ENCODE results near the gene NCKAP5.

The NCKAP5 gene

DNA sequence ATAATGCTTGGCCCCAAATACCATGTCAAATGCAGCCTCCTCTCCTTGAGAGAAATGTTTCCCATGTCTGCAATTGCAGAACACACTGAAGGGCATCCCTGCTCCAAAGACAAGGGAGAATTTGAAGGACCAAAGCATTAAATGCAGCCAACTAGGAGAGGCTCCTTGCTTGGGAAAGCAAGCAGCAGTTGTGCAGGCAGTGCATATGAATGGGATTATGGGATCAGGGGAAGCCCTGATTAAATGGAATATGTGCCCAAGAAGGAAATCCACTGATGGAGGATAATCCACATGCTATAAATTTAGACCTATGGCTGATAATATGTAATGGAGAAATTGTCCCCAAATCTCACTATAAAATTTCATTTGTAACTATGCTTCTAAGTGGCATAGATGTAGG is 116.1 kb downstream of the NCKAP5 start:
- TF ChIP-seq BHLHE40 (IDR thresholded peaks at IDR 0.05; ENCODE audit: borderline replicate concordance) (no peak), HDGF (IDR thresholded peaks at IDR 0.05; ENCODE audit: borderline replicate concordance) (no peak), NFRKB (IDR thresholded peaks at IDR 0.05) (no peak), TARDBP (IDR thresholded peaks at IDR 0.05) (no peak), ZNF384 (IDR thresholded peaks at IDR 0.05) (no peak), SP1 (IDR thresholded peaks at IDR 0.05) (no peak), LEF1 (IDR thresholded peaks at IDR 0.05; ENCODE audit: borderline replicate concordance) (no peak), FOXA1 (IDR thresholded peaks at IDR 0.05) (no peak)
- no peak for DNase-seq (ENCODE audit: extremely low spot score)
- CTCF ChIA-PET = no interaction called here
- POLR2A ChIA-PET = no interaction called here

DNA sequence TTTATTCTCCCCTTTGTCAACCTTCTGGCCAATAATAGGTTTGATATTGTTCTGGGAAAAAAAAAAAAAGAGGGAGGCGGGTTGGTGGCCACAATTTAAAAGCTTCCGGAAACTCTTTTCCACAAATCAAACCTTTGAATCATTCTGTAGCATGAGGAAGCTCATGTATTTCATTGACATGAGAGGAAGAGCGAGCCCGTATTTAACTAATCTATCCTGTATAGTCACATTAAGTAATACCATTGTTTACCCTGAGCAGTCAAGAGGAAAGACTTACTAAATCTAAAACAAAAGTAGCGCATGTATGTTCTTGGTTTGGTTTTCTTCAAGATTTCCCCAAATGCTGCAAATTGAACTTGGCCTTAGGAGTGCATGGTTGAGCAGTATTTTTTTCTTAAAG is 120.1 kb downstream of the NCKAP5 start:
- TF ChIP-seq L3MBTL2 (conservative IDR thresholded peaks at IDR 0.05) (no peak), BHLHE40 (IDR thresholded peaks at IDR 0.05; ENCODE audit: borderline replicate concordance) (no peak), ARNT (IDR thresholded peaks at IDR 0.05) (no peak), NFRKB (IDR thresholded peaks at IDR 0.05) (no peak), FOXA1 (IDR thresholded peaks at IDR 0.05) (no peak), ELF4 (IDR thresholded peaks at IDR 0.05) (no peak), TARDBP (IDR thresholded peaks at IDR 0.05) (no peak), SUZ12 (IDR thresholded peaks at IDR 0.05) (no peak), SP1 (IDR thresholded peaks at IDR 0.05) (no peak), HDGF (IDR thresholded peaks at IDR 0.05; ENCODE audit: borderline replicate concordance) (no peak), CTBP1 (IDR thresholded peaks at IDR 0.05; ENCODE audit: borderline replicate concordance) (no peak), LEF1 (IDR thresholded peaks at IDR 0.05; ENCODE audit: borderline replicate concordance) (no peak)
- POLR2A ChIA-PET = no interaction called here
- DNase-seq (ENCODE audit: extremely low spot score) = no peak
- CTCF ChIA-PET = no interaction called here

DNA sequence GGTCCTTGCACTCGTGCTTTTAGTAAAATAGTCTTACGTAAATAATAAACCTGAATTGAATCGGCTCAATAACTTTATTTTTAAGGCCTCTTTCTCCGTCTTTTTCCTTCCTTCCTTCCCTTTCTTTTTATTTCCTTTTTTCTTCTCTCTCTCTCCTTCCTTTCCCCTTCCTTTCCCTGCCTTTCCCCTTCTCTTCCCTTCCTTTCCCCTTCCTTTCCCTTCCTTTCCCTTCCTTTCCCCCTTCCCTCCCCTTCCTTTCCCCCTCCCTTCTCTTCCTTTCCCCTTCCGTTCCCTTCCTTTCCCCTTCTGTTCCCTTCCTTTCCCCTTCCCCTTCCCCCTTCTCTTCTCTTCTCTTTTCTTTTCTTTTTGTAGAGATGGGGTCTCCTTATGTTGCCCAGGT is 121.0 kb downstream of the NCKAP5 start:
- ChIA-PET CTCF (no interaction called here), POLR2A (no interaction called here)
- TF ChIP-seq NFRKB (IDR thresholded peaks at IDR 0.05) = no peak
- TF ChIP-seq SUZ12 (IDR thresholded peaks at IDR 0.05) = no peak
- DNase-seq (ENCODE audit: extremely low spot score) = no peak

DNA sequence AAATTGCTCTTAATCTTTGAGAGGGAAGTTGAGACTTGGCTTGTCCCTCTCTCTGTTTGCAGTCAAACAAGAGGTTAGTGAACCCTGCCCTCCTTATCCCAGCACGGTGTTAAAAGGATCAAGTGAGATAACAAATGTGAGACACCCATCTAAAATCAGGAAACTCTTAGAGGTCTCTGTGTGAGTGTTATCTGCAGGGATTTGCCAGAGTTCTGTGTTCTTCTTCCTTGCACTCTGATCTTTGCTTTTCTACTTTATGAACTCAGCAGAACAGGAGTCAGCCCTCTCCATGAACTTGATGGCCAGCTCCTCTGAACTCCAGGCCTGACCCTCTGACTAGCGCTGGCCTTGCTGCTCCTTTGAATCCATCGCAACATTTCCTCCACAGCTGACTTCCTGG is 123.8 kb downstream of the NCKAP5 start:
- no peak for DNase-seq (ENCODE audit: extremely low spot score)
- POLR2A ChIA-PET = no interaction called here
- no peak for TF ChIP-seq SP1 (IDR thresholded peaks at IDR 0.05)
- TF ChIP-seq, protein P1, sequence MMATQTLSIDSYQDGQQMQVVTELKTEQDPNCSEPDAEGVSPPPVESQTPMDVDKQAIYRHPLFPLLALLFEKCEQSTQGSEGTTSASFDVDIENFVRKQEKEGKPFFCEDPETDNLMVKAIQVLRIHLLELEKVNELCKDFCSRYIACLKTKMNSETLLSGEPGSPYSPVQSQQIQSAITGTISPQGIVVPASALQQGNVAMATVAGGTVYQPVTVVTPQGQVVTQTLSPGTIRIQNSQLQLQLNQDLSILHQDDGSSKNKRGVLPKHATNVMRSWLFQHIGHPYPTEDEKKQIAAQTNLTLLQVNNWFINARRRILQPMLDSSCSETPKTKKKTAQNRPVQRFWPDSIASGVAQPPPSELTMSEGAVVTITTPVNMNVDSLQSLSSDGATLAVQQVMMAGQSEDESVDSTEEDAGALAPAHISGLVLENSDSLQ (IDR thresholded peaks at IDR 0.05) = no peak
- TF ChIP-seq L3MBTL2 (conservative IDR thresholded peaks at IDR 0.05) = no peak
- TF ChIP-seq TARDBP (IDR thresholded peaks at IDR 0.05) = no peak
- no peak for TF ChIP-seq LEF1 (IDR thresholded peaks at IDR 0.05; ENCODE audit: borderline replicate concordance)
- no peak for TF ChIP-seq ELF4 (IDR thresholded peaks at IDR 0.05)
- TF ChIP-seq HDGF (IDR thresholded peaks at IDR 0.05; ENCODE audit: borderline replicate concordance) = no peak
- no peak for TF ChIP-seq CTBP1 (IDR thresholded peaks at IDR 0.05; ENCODE audit: borderline replicate concordance)
- CTCF ChIA-PET = interaction anchor here (0.9 kb wide), 1 partner anchor 15 kb away, joined by 3 read pairs; no protein-coding TSS in a partner anchor

DNA sequence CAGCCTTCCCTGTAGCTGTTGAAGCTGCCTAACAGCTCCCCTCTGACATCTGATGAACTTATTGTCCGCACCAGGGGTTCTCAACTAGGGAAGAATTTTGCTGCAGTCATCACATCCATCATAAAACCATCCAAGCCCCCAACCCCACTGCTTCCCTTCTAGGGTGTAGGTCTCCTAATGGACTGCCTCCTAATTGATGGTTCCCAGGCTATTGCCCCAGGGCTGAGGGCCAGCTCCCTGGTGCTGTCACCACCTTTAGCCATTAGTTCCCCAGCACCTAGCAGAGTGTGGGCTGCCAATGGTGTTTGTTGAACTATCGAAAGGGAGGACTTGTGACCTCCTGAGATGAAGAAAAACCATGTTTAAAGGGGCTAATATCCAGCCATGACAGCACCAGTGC is 125.9 kb downstream of the NCKAP5 start:
- ChIA-PET CTCF (no interaction called here), POLR2A (interaction anchor here (0.9 kb wide), 1 partner anchor 126 kb away, joined by 3 read pairs; the partner anchor contains the start of gene NCKAP5)
- no peak for TF ChIP-seq LEF1 (IDR thresholded peaks at IDR 0.05; ENCODE audit: borderline replicate concordance)
- TF ChIP-seq CTBP1 (IDR thresholded peaks at IDR 0.05; ENCODE audit: borderline replicate concordance) = no peak
- TF ChIP-seq ELF4 (IDR thresholded peaks at IDR 0.05) = no peak
- no peak for TF ChIP-seq HDGF (IDR thresholded peaks at IDR 0.05; ENCODE audit: borderline replicate concordance)
- no peak for TF ChIP-seq ZNF384 (IDR thresholded peaks at IDR 0.05)
- no peak for DNase-seq (ENCODE audit: extremely low spot score)

DNA sequence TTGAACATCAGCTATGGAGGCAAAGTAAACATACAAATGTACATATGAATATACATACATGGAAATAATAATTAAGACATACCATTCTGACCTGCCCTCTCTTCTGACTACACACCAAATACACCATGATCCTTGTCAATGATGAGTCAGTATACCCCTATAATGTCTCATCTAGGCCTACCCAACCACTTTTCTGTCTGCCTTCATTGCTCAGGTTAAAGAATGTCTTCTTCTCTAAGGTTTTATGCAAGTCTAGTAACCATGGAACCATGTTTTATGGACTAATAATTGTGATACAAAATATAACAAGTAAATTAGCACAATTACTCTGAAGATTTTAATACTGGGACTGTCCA is 128.7 kb downstream of the NCKAP5 start:
- TF ChIP-seq FOXA1 (IDR thresholded peaks at IDR 0.05) = no peak
- no peak for TF ChIP-seq BHLHE40 (IDR thresholded peaks at IDR 0.05; ENCODE audit: borderline replicate concordance)
- CTCF ChIA-PET = interaction anchor here (0.6 kb wide), 1 partner anchor 91 kb away, joined by 3 read pairs; no protein-coding TSS in a partner anchor
- DNase-seq (ENCODE audit: extremely low spot score) = no peak
- POLR2A ChIA-PET = no interaction called here

DNA sequence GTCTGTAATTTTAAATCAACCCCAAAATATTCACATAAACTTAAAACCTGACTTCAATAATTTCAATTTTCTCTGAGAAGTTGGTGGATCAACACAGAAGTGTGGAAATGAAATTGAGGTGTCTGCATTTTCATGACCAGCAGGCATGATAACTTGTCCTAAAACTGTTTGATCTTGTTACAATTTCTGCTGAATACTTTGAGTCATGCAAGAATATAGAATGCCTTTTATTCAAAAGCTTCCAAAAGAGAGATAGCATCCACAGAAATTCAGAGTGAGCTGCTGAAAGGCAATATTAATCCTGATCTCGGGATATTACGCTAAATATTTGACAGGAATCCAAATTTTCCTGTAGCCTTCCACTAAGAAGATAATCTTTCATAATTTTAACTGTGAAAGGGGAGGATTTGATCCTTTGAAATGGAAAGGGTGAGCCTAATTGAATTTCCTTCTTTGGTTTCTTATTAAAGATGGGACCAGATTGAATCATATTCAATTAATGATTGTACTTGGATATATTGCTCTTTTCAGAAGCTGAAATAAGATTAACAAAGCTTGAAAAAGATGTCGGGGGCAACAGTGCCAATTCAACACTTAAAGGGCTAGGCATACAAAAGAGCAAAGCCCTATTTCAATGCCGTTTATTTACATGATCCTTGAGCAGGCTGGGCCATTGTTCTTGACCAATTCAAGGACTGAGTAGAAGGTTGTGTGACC is 129.3 kb downstream of the NCKAP5 start:
- DNase-seq (ENCODE audit: extremely low spot score) = no peak
- CTCF ChIA-PET = no interaction called here

DNA sequence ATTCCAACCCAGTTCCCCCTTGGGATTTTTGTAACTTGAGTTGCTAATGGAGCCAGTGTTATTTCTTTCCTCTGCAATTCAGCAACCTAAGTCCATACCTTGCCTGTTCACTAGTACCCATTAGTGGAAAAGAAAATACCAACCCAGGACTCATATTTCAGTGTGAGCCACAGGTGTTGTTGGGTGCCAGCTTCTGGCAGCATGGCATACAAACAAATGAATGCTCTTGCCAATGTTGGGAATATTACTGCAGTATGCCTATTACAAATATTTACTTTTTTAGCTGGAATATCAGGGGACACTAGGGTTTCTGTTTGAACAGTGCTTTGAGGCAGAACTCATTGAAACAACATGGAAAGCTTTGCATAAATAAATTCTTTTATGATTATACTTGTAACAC is 130.2 kb downstream of the NCKAP5 start:
- DNase-seq (ENCODE audit: extremely low spot score) = no peak
- TF ChIP-seq NFRKB (IDR thresholded peaks at IDR 0.05) (no peak), ELF4 (IDR thresholded peaks at IDR 0.05) (no peak), TARDBP (IDR thresholded peaks at IDR 0.05) (no peak), ZNF384 (IDR thresholded peaks at IDR 0.05) (no peak), CTBP1 (IDR thresholded peaks at IDR 0.05; ENCODE audit: borderline replicate concordance) (no peak), BHLHE40 (IDR thresholded peaks at IDR 0.05; ENCODE audit: borderline replicate concordance) (no peak), FOXK2 (IDR thresholded peaks at IDR 0.05) (no peak), L3MBTL2 (conservative IDR thresholded peaks at IDR 0.05) (no peak), SP1 (IDR thresholded peaks at IDR 0.05) (no peak), LEF1 (IDR thresholded peaks at IDR 0.05; ENCODE audit: borderline replicate concordance) (no peak), FOXA1 (IDR thresholded peaks at IDR 0.05) (no peak), SUZ12 (IDR thresholded peaks at IDR 0.05) (no peak), ARNT (IDR thresholded peaks at IDR 0.05) (no peak), FOXM1 (IDR thresholded peaks at IDR 0.05; ENCODE audit: borderline replicate concordance) (no peak), HDGF (IDR thresholded peaks at IDR 0.05; ENCODE audit: borderline replicate concordance) (no peak)
- TF ChIP-seq, protein P1 (IDR thresholded peaks at IDR 0.05) = no peak
- CTCF ChIA-PET = interaction anchor here (1.0 kb wide), 1 partner anchor 123 kb away, joined by 3 read pairs; no protein-coding TSS in a partner anchor

More for the DNA sequence above, 129.3 kb downstream of the NCKAP5 start:
- POLR2A ChIA-PET = no interaction called here
- TF ChIP-seq FOXK2 (IDR thresholded peaks at IDR 0.05) = no peak

More for the DNA sequence above, 130.2 kb downstream of the NCKAP5 start:
- POLR2A ChIA-PET = no interaction called here

Measured in HEK293T (cell line).